ENCODE results near the gene SLC12A8. TPM values are rescaled to one million over a fixed set of nuclear protein-coding genes. Genes with fewer than 3 reads are reported as not detected.

Gene SLC12A8
- total and polyA plus RNA-seq, 2 experiments from 2014 or later = 6.9 to 15.9 TPM

- no peak overlapping the region for H3K4me3 Mint-ChIP-seq
- peaks cover 13% of the 10 kb centered on the region for H3K4me1 Mint-ChIP-seq
- Histone ChIP-seq H3K4me3 (no peak overlapping the region), H3K4me1 (ENCODE audit: insufficient read depth) (peaks cover 8% of the 10 kb centered on the region), H2AFZ (no peak overlapping the region), H3K27ac (ENCODE audit: low read depth) (no peak overlapping the region), H3K27me3 (ENCODE audit: insufficient read depth) (no peaks in the 10 kb centered on the region), H3K36me3 (ENCODE audit: insufficient read depth) (no peaks in the 10 kb centered on the region), H3F3A (replicated peaks; ENCODE audit: low read depth) (no peaks in the 10 kb centered on the region), H3K79me2 (replicated peaks; ENCODE audit: insufficient read depth) (no peaks in the 10 kb centered on the region), H3K9me2 (ENCODE audit: insufficient read depth) (no peaks in the 10 kb centered on the region), H4K20me1 (replicated peaks; ENCODE audit: insufficient read depth) (no peaks in the 10 kb centered on the region; the same call in 1 of the 2 replicates), H3K4me2 (no peak overlapping the region)
- no peaks in the 10 kb centered on the region for H3K27me3 Mint-ChIP-seq (ENCODE audit: insufficient read depth, low read depth, poor library complexity)
- DNase-seq (ENCODE audit: low spot score) = no peak
- peaks cover 13% of the 10 kb centered on the region; the same call in 2 of the 3 replicates for H3K36me3 Mint-ChIP-seq (ENCODE audit: low read depth)
- H3K27ac Mint-ChIP-seq = no peak overlapping the region
- TF ChIP-seq JUNB (IDR thresholded peaks at IDR 0.05; ENCODE audit: unreplicated experiment) = no peak
- no peak for TF ChIP-seq STAT1 (IDR thresholded peaks at IDR 0.05; ENCODE audit: unreplicated experiment)
- TF ChIP-seq EZH2phosphoT487 (IDR thresholded peaks at IDR 0.05; ENCODE audit: unreplicated experiment) = no peak
- no peak for TF ChIP-seq ZNF331 (CRISPR knock-in tag; IDR thresholded peaks at IDR 0.05; ENCODE audit: low read depth)
- TF ChIP-seq POLR2AphosphoS5 (IDR thresholded peaks at IDR 0.05; ENCODE audit: low read depth) = no peak
- H3K9me3 Mint-ChIP-seq = no peaks in the 10 kb centered on the region
- no peak for ATAC-seq
Observed at GRCh38 chr3:125108833-125109535, 103.6 kb downstream of the SLC12A8 start.

DNA sequence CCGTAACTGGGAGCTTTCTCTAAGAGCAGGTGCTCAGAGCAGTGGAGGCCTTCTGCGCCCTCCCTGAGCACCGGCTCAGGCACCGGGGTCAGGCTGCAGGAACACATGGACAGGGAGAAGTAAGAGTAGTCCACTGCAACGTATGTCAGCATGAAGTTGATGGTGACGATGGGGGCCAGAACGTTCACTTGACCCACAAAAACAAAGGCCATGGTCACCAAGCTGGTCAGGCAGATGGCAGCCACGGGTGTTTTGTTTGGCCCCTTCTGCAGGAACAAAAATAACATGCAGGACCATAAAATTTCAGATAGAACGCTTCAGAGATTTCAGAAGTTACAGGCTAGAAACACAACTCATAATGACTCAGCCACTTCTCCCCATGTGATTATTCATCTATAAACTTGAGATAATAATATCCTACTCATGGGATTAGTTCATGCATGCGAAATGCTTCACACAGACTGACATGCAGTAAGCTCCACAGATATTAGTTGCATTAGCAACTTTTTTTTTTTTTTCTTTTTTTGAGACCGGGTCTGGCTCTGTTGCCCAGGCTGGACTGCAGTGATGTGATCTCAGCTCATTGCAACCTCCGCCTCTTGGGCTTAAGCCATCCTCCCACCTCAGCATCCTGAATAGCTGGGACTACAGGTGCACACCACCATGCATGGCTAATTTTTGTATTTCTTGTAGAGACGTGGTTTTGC, 104.5 kb downstream of the SLC12A8 start:
- ATAC-seq (no peak), DNase-seq (ENCODE audit: low spot score) (no peak)
- Histone ChIP-seq H3K27ac (ENCODE audit: low read depth) (no peak overlapping the region), H3K79me2 (replicated peaks; ENCODE audit: insufficient read depth) (no peaks in the 10 kb centered on the region), H3K9me2 (ENCODE audit: insufficient read depth) (no peaks in the 10 kb centered on the region), H3K4me1 (ENCODE audit: insufficient read depth) (peaks cover 8% of the 10 kb centered on the region), H3K36me3 (ENCODE audit: insufficient read depth) (no peaks in the 10 kb centered on the region), H4K20me1 (replicated peaks; ENCODE audit: insufficient read depth) (no peaks in the 10 kb centered on the region; the same call in 1 of the 2 replicates), H3K4me3 (no peak overlapping the region), H3F3A (replicated peaks; ENCODE audit: low read depth) (no peaks in the 10 kb centered on the region), H2AFZ (no peak overlapping the region), H3K4me2 (no peak overlapping the region), H3K27me3 (ENCODE audit: insufficient read depth) (no peaks in the 10 kb centered on the region)
- no peak overlapping the region for H3K4me3 Mint-ChIP-seq
- peaks cover 16% of the 10 kb centered on the region; the same call in 2 of the 3 replicates for H3K36me3 Mint-ChIP-seq (ENCODE audit: low read depth)
- H3K27ac Mint-ChIP-seq = no peak overlapping the region
- peaks cover 13% of the 10 kb centered on the region for H3K4me1 Mint-ChIP-seq
- no peaks in the 10 kb centered on the region for H3K9me3 Mint-ChIP-seq
- H3K27me3 Mint-ChIP-seq (ENCODE audit: insufficient read depth, low read depth, poor library complexity) = no peaks in the 10 kb centered on the region
- TF ChIP-seq EZH2phosphoT487 (IDR thresholded peaks at IDR 0.05; ENCODE audit: unreplicated experiment) (no peak), EZH2 (IDR thresholded peaks at IDR 0.05; ENCODE audit: low read depth, unreplicated experiment) (no peak), CTCF (conservative IDR thresholded peaks at IDR 0.05; ENCODE audit: low read depth in 2 of 2) (no peak), CREB1 (CRISPR knock-in tag; IDR thresholded peaks at IDR 0.05; ENCODE audit: low read depth) (no peak), NANOG (IDR thresholded peaks at IDR 0.05; ENCODE audit: borderline replicate concordance) (no peak)
- TF ChIP-seq, protein P1, sequence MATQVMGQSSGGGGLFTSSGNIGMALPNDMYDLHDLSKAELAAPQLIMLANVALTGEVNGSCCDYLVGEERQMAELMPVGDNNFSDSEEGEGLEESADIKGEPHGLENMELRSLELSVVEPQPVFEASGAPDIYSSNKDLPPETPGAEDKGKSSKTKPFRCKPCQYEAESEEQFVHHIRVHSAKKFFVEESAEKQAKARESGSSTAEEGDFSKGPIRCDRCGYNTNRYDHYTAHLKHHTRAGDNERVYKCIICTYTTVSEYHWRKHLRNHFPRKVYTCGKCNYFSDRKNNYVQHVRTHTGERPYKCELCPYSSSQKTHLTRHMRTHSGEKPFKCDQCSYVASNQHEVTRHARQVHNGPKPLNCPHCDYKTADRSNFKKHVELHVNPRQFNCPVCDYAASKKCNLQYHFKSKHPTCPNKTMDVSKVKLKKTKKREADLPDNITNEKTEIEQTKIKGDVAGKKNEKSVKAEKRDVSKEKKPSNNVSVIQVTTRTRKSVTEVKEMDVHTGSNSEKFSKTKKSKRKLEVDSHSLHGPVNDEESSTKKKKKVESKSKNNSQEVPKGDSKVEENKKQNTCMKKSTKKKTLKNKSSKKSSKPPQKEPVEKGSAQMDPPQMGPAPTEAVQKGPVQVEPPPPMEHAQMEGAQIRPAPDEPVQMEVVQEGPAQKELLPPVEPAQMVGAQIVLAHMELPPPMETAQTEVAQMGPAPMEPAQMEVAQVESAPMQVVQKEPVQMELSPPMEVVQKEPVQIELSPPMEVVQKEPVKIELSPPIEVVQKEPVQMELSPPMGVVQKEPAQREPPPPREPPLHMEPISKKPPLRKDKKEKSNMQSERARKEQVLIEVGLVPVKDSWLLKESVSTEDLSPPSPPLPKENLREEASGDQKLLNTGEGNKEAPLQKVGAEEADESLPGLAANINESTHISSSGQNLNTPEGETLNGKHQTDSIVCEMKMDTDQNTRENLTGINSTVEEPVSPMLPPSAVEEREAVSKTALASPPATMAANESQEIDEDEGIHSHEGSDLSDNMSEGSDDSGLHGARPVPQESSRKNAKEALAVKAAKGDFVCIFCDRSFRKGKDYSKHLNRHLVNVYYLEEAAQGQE (IDR thresholded peaks at IDR 0.05; ENCODE audit: unreplicated experiment) = no peak
